ENCODE data around the gene LRRC37A2.
"Not testable (repeated sequence)": the region's sequence is repeated elsewhere in the genome, so short reads cannot be mapped to it uniquely, and the experiment has no call there.

- TF ChIP-seq CTCF (IDR thresholded peaks at IDR 0.05); POLR2A (IDR thresholded peaks at IDR 0.05); POLR2AphosphoS5 (IDR thresholded peaks at IDR 0.05; ENCODE audit: insufficient read depth in 1 of 2, low read depth in 1 of 2): not testable (repeated sequence)
Observed at GRCh38 chr17:46492021-46492420, 20.2 kb upstream of the LRRC37A2 start.

All from vagina (tissue), 2 donors.